Central memory CD8-positive, alpha-beta T cell (primary cell): ENCODE measurements around the gene KIAA1549.
A peak's percentile ranks its signal among the peaks of the same experiment; 100 is the strongest.
"Not testable (repeated sequence)": the region's sequence is repeated elsewhere in the genome, so short reads cannot be mapped to it uniquely, and the experiment has no call there.

Source experiments
- ATAC-seq: fragments of 150-1000 bp; cut with Tn5 transposase; replicated peaks from 2 replicates; pipeline ENCODE4 v1.10.0; 2022; ENCODE audit warnings: mild to moderate bottlenecking, moderate FRiP score, moderate number of reproducible peaks; ENCODE audit not compliant: poor library complexity, severe bottlenecking; ENCODE audit errors: extremely low read depth
- DNase-seq, 2 donors: peaks; one replicate each; pipeline ENCODE4 v3.0.0; 2021; ENCODE audit warnings: low spot score in 2 of 2
- H3K27ac Mint-ChIP-seq: one replicate; pipeline ENCODE4 v1.8.0; 2022; ENCODE audit warnings: low read depth, mild to moderate bottlenecking, moderate library complexity, mixed read lengths
- H3K27me3 Mint-ChIP-seq: one replicate; pipeline ENCODE4 v1.8.0; 2022; ENCODE audit warnings: mixed read lengths
- H3K36me3 Mint-ChIP-seq: one replicate; pipeline ENCODE4 v1.8.0; 2022; ENCODE audit warnings: mild to moderate bottlenecking, moderate library complexity, mixed read lengths; ENCODE audit not compliant: insufficient read depth
- H3K4me1 Mint-ChIP-seq: one replicate; pipeline ENCODE4 v1.8.0; 2022; ENCODE audit warnings: mixed read lengths
- H3K4me3 Mint-ChIP-seq: one replicate; pipeline ENCODE4 v1.8.0; 2022; ENCODE audit warnings: mild to moderate bottlenecking, moderate library complexity, mixed read lengths
- H3K9me3 Mint-ChIP-seq: one replicate; pipeline ENCODE4 v1.8.0; 2022; ENCODE audit warnings: mixed read lengths

The KIAA1549 gene

GRCh38 chr7:138981332-138982203, at the start of gene KIAA1549:
Gene KIAA1549, minus strand, starts transcription at chr7:138981389. Its CDS starts 120 bp downstream, at chr7:138981269.
- Mint-ChIP-seq H3K9me3 (no peaks in the 10 kb centered on the region), H3K36me3 (peaks cover 2% of the 10 kb centered on the region), H3K27ac (peak within 1 kb of the TSS; percentile 56), H3K4me1 (peaks cover 16% of the 10 kb centered on the region), H3K4me3 (peak within 1 kb of the TSS; percentile 86), H3K27me3 (peaks cover 65% of the 10 kb centered on the region)
- DNase-seq (no peak), ATAC-seq (peak; percentile 57)

GRCh38 chr7:139029353-139029752, 48.2 kb upstream of the KIAA1549 start:
- DNase-seq: no peak
- H3K27me3 Mint-ChIP-seq: no peaks in the 10 kb centered on the region
- H3K4me1 Mint-ChIP-seq: no peaks in the 10 kb centered on the region
- ATAC-seq: no peak
- peaks cover 9% of the 10 kb centered on the region for H3K36me3 Mint-ChIP-seq
- H3K9me3 Mint-ChIP-seq: no peaks in the 10 kb centered on the region
- no peak overlapping the region for H3K27ac Mint-ChIP-seq
- H3K4me3 Mint-ChIP-seq: no peak overlapping the region

- no peaks in the 10 kb centered on the region for H3K27me3 Mint-ChIP-seq
- ATAC-seq (no peak), DNase-seq (no peak)
- H3K4me1 Mint-ChIP-seq: no peaks in the 10 kb centered on the region
- no peak overlapping the region for H3K4me3 Mint-ChIP-seq
- peaks cover 10% of the 10 kb centered on the region for H3K36me3 Mint-ChIP-seq
- no peaks in the 10 kb centered on the region for H3K9me3 Mint-ChIP-seq
- no peak overlapping the region for H3K27ac Mint-ChIP-seq
Measured at GRCh38 chr7:139026551-139026950, 45.4 kb upstream of the KIAA1549 start.

- not testable (repeated sequence) for DNase-seq, H3K27me3 Mint-ChIP-seq, H3K4me3 Mint-ChIP-seq, ATAC-seq, H3K36me3 Mint-ChIP-seq, H3K9me3 Mint-ChIP-seq, H3K27ac Mint-ChIP-seq, H3K4me1 Mint-ChIP-seq
Measured at GRCh38 chr7:139025861-139026260, 44.7 kb upstream of the KIAA1549 start.

- H3K4me3 Mint-ChIP-seq: no peak overlapping the region
- no peak overlapping the region for H3K27ac Mint-ChIP-seq
- no peaks in the 10 kb centered on the region for H3K4me1 Mint-ChIP-seq
Measured at GRCh38 chr7:139023076-139023475, 41.9 kb upstream of the KIAA1549 start.

GRCh38 chr7:139022286-139022685, 41.1 kb upstream of the KIAA1549 start:
- ATAC-seq: no peak
- no peaks in the 10 kb centered on the region for H3K27me3 Mint-ChIP-seq
- no peak overlapping the region for H3K4me3 Mint-ChIP-seq
- peaks cover 9% of the 10 kb centered on the region for H3K36me3 Mint-ChIP-seq
- no peak overlapping the region for H3K27ac Mint-ChIP-seq
- DNase-seq: no peak
- no peaks in the 10 kb centered on the region for H3K9me3 Mint-ChIP-seq
- no peaks in the 10 kb centered on the region for H3K4me1 Mint-ChIP-seq

More at GRCh38 chr7:139023076-139023475, 41.9 kb upstream of the KIAA1549 start:
- no peaks in the 10 kb centered on the region for H3K9me3 Mint-ChIP-seq
- no peaks in the 10 kb centered on the region for H3K27me3 Mint-ChIP-seq
- peaks cover 9% of the 10 kb centered on the region for H3K36me3 Mint-ChIP-seq
- ATAC-seq (no peak), DNase-seq (no peak)

- Mint-ChIP-seq H3K36me3 (peaks cover 7% of the 10 kb centered on the region), H3K27ac (no peak overlapping the region), H3K4me3 (no peak overlapping the region), H3K27me3 (peaks cover 15% of the 10 kb centered on the region), H3K4me1 (no peaks in the 10 kb centered on the region), H3K9me3 (no peaks in the 10 kb centered on the region)
- no peak for ATAC-seq
- no peak for DNase-seq
Measured at GRCh38 chr7:139018910-139019309, 37.7 kb upstream of the KIAA1549 start.

- Mint-ChIP-seq H3K9me3 (no peaks in the 10 kb centered on the region), H3K36me3 (peaks cover 2% of the 10 kb centered on the region), H3K27me3 (peaks cover 25% of the 10 kb centered on the region), H3K27ac (no peak overlapping the region), H3K4me3 (no peak overlapping the region), H3K4me1 (no peaks in the 10 kb centered on the region)
- peak; percentile 81 for ATAC-seq
- DNase-seq: peak; percentile 48 to 50
Measured at GRCh38 chr7:139016931-139017511, 35.8 kb upstream of the KIAA1549 start.

- H3K9me3 Mint-ChIP-seq: no peaks in the 10 kb centered on the region
- no peaks in the 10 kb centered on the region for H3K4me1 Mint-ChIP-seq
- no peak for DNase-seq
- ATAC-seq: no peak
- peaks cover 25% of the 10 kb centered on the region for H3K27me3 Mint-ChIP-seq
- H3K36me3 Mint-ChIP-seq: no peaks in the 10 kb centered on the region
- H3K4me3 Mint-ChIP-seq: no peak overlapping the region
- no peak overlapping the region for H3K27ac Mint-ChIP-seq
Measured at GRCh38 chr7:139011373-139011772, 30.2 kb upstream of the KIAA1549 start.

GRCh38 chr7:139004321-139005090, 23.3 kb upstream of the KIAA1549 start:
- Mint-ChIP-seq H3K4me1 (no peaks in the 10 kb centered on the region), H3K27ac (no peak overlapping the region), H3K36me3 (no peaks in the 10 kb centered on the region), H3K4me3 (no peak overlapping the region), H3K9me3 (no peaks in the 10 kb centered on the region), H3K27me3 (peaks cover 33% of the 10 kb centered on the region)
- DNase-seq (no peak), ATAC-seq (no peak)

- Mint-ChIP-seq H3K27ac (no peak overlapping the region), H3K27me3 (peaks cover 53% of the 10 kb centered on the region), H3K9me3 (no peaks in the 10 kb centered on the region), H3K4me3 (no peak overlapping the region), H3K36me3 (no peaks in the 10 kb centered on the region), H3K4me1 (no peaks in the 10 kb centered on the region)
- DNase-seq (no peak), ATAC-seq (no peak)
Measured at GRCh38 chr7:138999414-138999813, 18.2 kb upstream of the KIAA1549 start.

GRCh38 chr7:138992052-138992531, 10.9 kb upstream of the KIAA1549 start:
- H3K27me3 Mint-ChIP-seq: peaks cover 49% of the 10 kb centered on the region
- H3K4me3 Mint-ChIP-seq: no peak overlapping the region
- DNase-seq: no peak
- H3K9me3 Mint-ChIP-seq: no peaks in the 10 kb centered on the region
- H3K27ac Mint-ChIP-seq: no peak overlapping the region
- H3K4me1 Mint-ChIP-seq: no peaks in the 10 kb centered on the region
- no peak for ATAC-seq
- no peaks in the 10 kb centered on the region for H3K36me3 Mint-ChIP-seq
